Parathyroid adenoma (tissue), 2 donors: ENCODE measurements around the gene SLC24A4.

Experiments used
- H2AFZ ChIP-seq: fragments of 300-600 bp; sonication (generic); one replicate; pipeline ENCODE4 v1.7.0; 2017; ENCODE audit warnings: antibody characterized with exemption, mild to moderate bottlenecking
- H3K27ac ChIP-seq: fragments of 300-600 bp; sonication (generic); one replicate; pipeline ENCODE4 v1.7.0; 2017
- H3K27me3 ChIP-seq: fragments of 300-600 bp; sonication (generic); one replicate; pipeline ENCODE4 v1.7.0; 2017; ENCODE audit warnings: low read length; ENCODE audit not compliant: control insufficient read depth, insufficient read depth
- H3K36me3 ChIP-seq: fragments of 300-600 bp; sonication (generic); one replicate; pipeline ENCODE4 v1.7.0; 2017; ENCODE audit warnings: low read length; ENCODE audit not compliant: control insufficient read depth, insufficient read depth
- H3K4me1 ChIP-seq: fragments of 300-600 bp; sonication (generic); one replicate; pipeline ENCODE4 v1.7.0; 2017; ENCODE audit warnings: control low read depth
- H3K4me2 ChIP-seq: fragments of 300-600 bp; sonication (generic); one replicate; pipeline ENCODE4 v1.7.0; 2017; ENCODE audit warnings: low read length
- H3K4me3 ChIP-seq: fragments of 300-600 bp; sonication (generic); one replicate; pipeline ENCODE4 v1.7.0; 2017; ENCODE audit warnings: low read depth, low read length
- H3K79me2 ChIP-seq: fragments of 300-600 bp; sonication (generic); one replicate; pipeline ENCODE4 v1.7.0; 2017; ENCODE audit warnings: control low read depth
- H3K9ac ChIP-seq: fragments of 300-600 bp; sonication (generic); one replicate; pipeline ENCODE4 v1.7.0; 2017; ENCODE audit warnings: mild to moderate bottlenecking
- H3K9me3 ChIP-seq: fragments of 300-600 bp; sonication (generic); one replicate; pipeline ENCODE4 v1.7.0; 2017; ENCODE audit warnings: low read length; ENCODE audit not compliant: control insufficient read depth
- CTCF ChIP-seq: fragments of 300-600 bp; sonication (generic); IDR thresholded peaks from one replicate; pipeline ENCODE4 v1.7.0; 2017; ENCODE audit warnings: antibody characterized with exemption, mild to moderate bottlenecking
- donor health status: primary hyperparathyroidism.

SLC24A4 gene

GRCh38 chr14:92528486-92529100, 205.6 kb downstream of the SLC24A4 start:
- no peak overlapping the region for H2AFZ ChIP-seq
- H3K9ac ChIP-seq = no peak overlapping the region
- H3K79me2 ChIP-seq = peaks cover 35% of the 10 kb centered on the region
- no peaks in the 10 kb centered on the region for H3K36me3 ChIP-seq
- no peaks in the 10 kb centered on the region for H3K4me1 ChIP-seq
- H3K27me3 ChIP-seq = no peaks in the 10 kb centered on the region
- H3K27ac ChIP-seq = no peak overlapping the region
- no peak for TF ChIP-seq CTCF
- H3K4me3 ChIP-seq = no peak overlapping the region
- H3K9me3 ChIP-seq = no peaks in the 10 kb centered on the region
- no peak overlapping the region for H3K4me2 ChIP-seq

GRCh38 chr14:92529903-92530302, 206.9 kb downstream of the SLC24A4 start:
- no peak overlapping the region for H2AFZ ChIP-seq
- no peak overlapping the region for H3K27ac ChIP-seq

GRCh38 chr14:92531106-92531873, 208.3 kb downstream of the SLC24A4 start:
- TF ChIP-seq CTCF = no peak
- Histone ChIP-seq H3K4me1 (no peaks in the 10 kb centered on the region), H3K36me3 (no peaks in the 10 kb centered on the region), H2AFZ (no peak overlapping the region), H3K4me3 (no peak overlapping the region), H3K9ac (no peak overlapping the region), H3K4me2 (no peak overlapping the region), H3K79me2 (peaks cover 14% of the 10 kb centered on the region), H3K9me3 (no peaks in the 10 kb centered on the region), H3K27me3 (no peaks in the 10 kb centered on the region), H3K27ac (no peak overlapping the region)

More at GRCh38 chr14:92529903-92530302, 206.9 kb downstream of the SLC24A4 start:
- no peaks in the 10 kb centered on the region for H3K9me3 ChIP-seq
- no peak overlapping the region for H3K4me2 ChIP-seq
- H3K27me3 ChIP-seq = no peaks in the 10 kb centered on the region
- H3K4me3 ChIP-seq = no peak overlapping the region
- no peak for TF ChIP-seq CTCF
- H3K79me2 ChIP-seq = peaks cover 23% of the 10 kb centered on the region
- no peaks in the 10 kb centered on the region for H3K4me1 ChIP-seq
- H3K9ac ChIP-seq = no peak overlapping the region
- no peaks in the 10 kb centered on the region for H3K36me3 ChIP-seq

- no peak overlapping the region for H3K27ac ChIP-seq
- no peak overlapping the region for H3K9ac ChIP-seq
Measured at GRCh38 chr14:92532490-92533163, 209.7 kb downstream of the SLC24A4 start.

More at GRCh38 chr14:92532490-92533163, 209.7 kb downstream of the SLC24A4 start:
- Histone ChIP-seq H3K4me3 (no peak overlapping the region), H3K79me2 (peaks cover 8% of the 10 kb centered on the region), H3K4me1 (no peaks in the 10 kb centered on the region), H3K36me3 (no peaks in the 10 kb centered on the region), H3K9me3 (no peaks in the 10 kb centered on the region), H3K4me2 (no peak overlapping the region), H2AFZ (no peak overlapping the region), H3K27me3 (no peaks in the 10 kb centered on the region)
- TF ChIP-seq CTCF = no peak
